Stimulated activated CD8-positive, alpha-beta memory T cell treated with anti-CD3 and anti-CD28 coated beads, Interleukin-15, amount 100 ng/mL, for 24 hours (primary cell): ENCODE data around the gene ME3.

ENCODE experiments used
- DNase-seq: peaks from one replicate; pipeline ENCODE4 v3.0.0-alpha.2; 2020; ENCODE audit warnings: low read depth

ME3 gene

GRCh38 chr11:86514453-86514852 is 158.0 kb downstream of the ME3 start:
- no peak for DNase-seq

DNA sequence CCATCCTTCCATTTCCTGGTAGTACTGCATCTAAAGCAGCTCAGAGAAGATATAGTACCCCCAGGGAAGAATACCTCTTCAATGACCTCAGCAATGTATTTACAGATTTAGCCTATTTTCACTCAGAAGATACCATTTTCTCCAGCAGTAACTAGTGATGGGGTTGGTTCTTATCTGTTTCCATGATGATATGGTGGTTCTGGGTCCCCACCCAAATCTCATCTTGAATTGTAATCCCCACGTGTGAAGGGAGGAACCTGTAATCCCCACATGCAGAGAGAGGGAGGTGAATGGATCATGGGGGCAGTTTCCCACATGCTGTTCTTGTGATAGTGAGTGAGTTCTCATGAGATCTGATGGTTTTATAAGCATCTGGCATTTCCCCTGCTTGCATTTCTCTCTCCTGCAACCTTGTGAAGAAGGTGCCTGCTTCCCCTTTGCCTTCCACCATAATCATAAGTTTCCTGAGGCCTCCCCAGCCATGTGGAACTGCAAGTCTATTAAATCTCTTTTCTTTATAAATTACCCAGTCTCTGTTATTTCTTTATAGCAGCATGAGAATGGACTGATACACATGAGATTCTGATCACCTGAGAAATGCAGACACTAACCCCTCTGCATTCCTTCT is 158.6 kb downstream of the ME3 start:
- DNase-seq = no peak

GRCh38 chr11:86513138-86513537 is 159.3 kb downstream of the ME3 start:
- no peak for DNase-seq

- DNase-seq = no peak
Observed at GRCh38 chr11:86511086-86511551, 161.3 kb downstream of the ME3 start.

DNA sequence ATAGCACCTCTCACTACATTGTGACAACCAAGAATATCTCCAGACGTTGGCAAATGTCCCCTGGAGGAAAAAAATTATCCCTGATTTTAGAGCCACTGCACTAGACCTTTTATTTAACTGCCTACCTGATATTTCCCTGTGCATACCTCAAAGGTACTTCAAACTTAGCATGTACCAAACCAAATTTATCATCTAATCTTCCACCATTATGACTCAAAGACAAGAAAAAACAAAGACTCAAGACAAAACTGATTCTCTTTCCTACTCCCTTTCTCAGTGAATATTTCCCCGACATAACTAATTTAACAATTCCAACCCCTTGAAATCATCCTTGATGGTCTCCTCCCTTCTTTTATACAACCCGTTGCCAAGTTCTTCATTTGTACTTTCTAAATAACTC is 161.7 kb downstream of the ME3 start:
- DNase-seq = no peak

DNA sequence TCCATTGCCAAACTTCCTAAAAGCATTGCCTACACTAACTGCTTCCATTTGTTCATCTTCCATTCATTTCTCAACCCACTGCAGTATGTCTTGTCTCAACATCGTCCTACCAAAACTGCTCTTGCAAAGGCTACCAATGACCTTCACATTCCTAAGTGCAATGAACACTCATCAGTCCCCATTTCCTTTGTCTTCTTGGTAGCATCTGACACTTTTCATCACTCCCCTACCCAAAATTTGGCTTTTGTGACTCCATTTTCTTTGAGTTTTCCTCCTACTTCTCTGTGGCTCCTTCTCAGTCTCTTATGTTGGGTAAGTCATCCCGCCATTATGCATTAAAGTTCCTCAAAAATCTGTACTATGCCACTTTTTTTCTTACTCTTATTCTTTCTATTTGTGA is 162.3 kb downstream of the ME3 start:
- no peak for DNase-seq

- DNase-seq = no peak
Observed at GRCh38 chr11:86509588-86509974, 162.8 kb downstream of the ME3 start.

DNA sequence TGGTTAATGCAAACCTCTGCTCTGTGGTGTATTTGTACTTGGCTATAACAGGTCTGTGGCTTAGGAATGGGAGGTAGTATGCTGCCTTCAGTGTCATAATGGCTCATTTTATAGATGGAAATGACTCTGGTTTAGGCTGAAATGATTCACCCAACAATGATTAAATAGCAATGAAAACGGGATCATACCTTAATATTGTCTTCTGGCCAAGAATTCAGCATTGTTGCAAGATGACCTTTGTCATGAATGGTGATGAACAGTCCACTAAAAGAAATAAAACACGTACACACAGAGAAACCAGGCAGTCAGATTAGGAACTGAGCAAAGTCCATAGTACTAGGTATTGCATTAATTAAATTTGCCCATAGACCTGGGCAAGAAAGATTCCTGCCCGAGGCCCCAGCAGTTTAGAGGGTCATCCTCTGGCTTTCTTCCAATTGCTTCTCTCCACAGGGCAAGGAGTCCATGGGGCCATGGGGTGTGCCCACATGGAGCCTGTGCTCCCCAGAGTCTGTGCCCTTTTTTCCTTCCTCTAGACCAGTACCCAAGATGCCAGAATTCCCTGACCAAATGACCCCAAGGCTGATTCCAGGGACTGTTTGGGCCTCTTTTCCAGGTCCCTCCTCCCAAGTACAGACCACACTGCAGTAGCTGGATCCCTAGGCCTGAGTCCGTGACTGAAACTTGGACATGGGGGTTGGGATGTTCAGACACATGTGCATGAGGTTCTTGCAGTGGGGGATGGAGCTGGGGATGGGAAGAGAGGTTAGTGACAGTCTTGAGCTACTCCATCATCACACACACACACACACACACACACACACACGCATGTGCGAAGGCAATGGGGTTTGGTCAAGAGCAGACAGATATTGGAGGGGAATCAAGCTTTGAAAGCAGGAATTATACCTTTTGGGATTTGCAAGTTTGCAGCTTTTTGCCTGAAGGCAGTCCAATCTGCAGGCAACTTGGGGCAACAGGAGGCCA is 163.5 kb downstream of the ME3 start:
- DNase-seq = no peak

DNA sequence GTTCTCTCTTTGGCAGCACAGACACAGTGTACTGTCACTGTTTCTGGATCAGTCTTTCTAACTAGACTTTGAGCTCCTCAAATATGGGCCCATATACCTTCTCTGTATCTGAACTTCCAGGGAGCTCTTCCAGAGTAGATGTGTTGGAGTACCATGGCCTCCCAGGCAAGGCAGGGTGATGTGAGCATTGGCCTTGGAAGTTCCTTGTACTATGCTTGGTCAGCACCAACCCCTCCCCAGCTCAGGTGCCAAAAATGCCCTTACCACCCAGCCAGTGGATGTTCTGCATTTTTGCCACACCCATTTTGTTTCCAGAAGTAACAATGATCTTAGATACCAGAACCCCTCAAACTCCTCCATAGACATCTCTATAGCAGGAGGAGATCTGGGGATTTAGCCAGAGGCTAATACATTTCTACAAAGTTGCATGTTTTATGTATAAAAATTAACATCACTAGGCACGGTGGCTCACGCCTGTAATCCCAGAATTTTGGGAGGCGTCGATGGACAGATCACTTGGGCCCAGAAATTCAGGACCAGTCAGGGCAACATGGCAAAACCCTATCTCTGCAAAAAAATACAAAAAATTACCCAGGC is 165.1 kb downstream of the ME3 start:
- DNase-seq = no peak

- no peak for DNase-seq
Observed at GRCh38 chr11:86506235-86506634, 166.2 kb downstream of the ME3 start.

DNA sequence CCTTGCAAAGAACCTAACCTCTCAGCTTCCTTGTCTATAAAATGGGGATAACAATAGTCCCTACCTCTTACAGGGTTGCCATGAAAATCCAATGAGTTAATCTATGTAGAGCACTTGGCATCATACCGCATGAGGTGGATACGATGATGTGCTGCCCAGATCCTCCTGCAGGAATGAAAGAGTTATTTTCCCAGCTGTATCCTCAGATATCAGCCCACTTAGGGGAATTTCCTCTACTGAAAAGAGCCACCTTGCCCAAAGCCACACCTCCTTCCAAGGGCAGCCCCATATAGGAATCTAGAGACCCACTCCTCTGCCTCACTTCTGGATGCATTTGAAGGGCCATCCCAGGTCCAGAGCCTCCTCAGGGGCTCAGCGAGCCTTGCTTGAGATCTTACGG is 169.3 kb downstream of the ME3 start:
- DNase-seq = no peak

GRCh38 chr11:86502137-86502642 is 170.2 kb downstream of the ME3 start:
- no peak for DNase-seq

GRCh38 chr11:86500500-86501140 is 171.8 kb downstream of the ME3 start:
- DNase-seq = no peak

GRCh38 chr11:86499723-86500129 is 172.7 kb downstream of the ME3 start:
- no peak for DNase-seq

DNA sequence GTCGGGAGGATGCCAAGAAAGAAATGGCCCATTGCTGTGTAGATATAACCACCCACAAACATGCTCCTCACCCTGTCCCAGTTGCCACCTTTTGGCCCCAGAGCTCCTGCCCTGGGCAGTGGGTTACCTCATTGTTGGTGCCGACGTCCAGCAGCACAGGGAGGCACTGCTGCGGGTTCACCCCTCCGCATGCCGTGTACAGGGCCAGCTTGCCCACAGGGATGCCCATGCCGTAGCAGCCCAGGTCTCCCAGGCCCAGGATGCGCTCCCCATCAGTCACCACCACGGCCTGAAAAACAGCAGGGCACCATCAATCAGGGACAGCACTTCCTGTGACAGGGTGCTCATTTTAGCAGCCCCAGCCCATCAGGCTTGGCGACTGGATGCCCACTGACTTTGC is 174.6 kb downstream of the ME3 start:
- no peak for DNase-seq

GRCh38 chr11:86497310-86497709 is 175.1 kb downstream of the ME3 start:
- no peak for DNase-seq

DNA sequence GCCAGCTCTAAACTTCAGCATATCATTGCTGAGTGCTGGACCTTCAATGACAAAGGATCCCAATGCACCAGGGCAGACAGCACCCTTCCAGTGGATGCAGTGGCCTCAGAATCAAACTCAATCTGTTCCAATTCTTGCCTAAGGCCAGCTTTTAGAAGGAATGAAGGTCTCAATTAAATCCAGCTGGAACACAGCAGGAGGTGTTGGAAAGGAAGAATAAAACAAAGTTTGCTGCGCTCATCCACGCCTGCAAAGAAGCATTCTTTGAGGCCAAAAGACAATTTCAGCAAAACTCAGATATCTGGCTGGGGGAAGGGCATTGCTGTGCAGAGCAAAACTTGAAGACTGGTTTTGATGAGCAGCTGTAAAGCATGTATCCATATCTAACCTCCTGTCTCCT is 177.1 kb downstream of the ME3 start:
- DNase-seq = no peak

DNA sequence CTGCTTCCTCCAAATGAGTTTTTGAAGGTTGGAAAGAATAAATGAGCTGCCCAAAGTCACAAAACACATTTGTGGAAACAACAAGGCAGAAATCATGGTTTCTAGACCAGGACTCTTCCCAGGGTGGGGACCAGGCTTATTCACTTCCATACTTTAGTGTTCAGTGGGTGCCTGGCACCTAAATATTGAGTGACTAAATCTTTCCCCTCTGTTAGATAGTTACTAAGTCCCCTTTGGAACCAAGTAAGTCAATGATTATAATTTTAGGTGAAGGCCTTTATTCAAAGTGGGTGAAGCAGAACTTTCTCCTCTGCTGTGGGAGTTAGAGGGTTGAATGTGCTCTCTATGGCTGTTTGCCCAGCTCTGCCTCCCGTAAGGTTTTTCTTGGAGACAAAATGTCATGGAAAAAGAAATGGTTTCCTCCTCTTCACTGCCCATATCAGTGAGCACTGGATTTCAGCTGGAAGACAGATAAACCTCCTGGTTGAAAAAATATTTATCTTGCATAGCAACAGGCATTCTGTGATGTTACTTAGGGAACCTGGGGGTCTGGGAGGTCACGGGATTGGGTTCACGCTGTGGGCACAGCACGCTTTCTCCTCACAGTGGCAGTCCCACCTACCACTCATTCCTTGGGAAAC is 179.9 kb downstream of the ME3 start:
- no peak for DNase-seq

- DNase-seq = no peak
Observed at GRCh38 chr11:86491027-86491426, 181.4 kb downstream of the ME3 start.

- DNase-seq = no peak
Observed at GRCh38 chr11:86490582-86490981, 181.8 kb downstream of the ME3 start.

- DNase-seq = no peak
Observed at GRCh38 chr11:86489442-86489841, 183.0 kb downstream of the ME3 start.

DNA sequence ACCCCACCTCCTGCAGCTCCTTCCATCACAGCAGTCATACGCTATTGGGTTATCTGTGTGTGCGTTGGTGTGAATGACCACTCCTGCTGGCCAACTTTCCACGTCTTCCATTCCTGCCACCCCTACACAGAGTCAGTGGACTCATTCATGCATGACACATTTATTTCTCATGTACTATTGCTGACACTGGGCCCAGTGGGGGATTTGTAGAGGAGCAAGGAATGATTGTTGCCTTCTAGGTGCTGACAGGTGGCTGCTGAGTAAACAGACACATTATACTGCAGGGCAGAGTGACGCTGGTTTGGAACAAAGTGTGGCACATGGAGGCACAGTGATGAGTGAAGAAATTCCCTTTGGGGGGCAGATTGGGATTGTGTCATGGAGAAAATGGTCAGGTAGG is 183.9 kb downstream of the ME3 start:
- no peak for DNase-seq
